Muscle of leg (tissue), 11 donors: ENCODE results near the gene KAT2A. TPM values are rescaled to one million over a fixed set of nuclear protein-coding genes. Genes with fewer than 3 reads are reported as not detected.

Experiments
- DNase-seq: peaks from one replicate; pipeline ENCODE4 v3.0.0; 2013
- H3K27ac ChIP-seq: one replicate; pipeline ENCODE4 v1.5.1; 2013; ENCODE audit warnings: mild to moderate bottlenecking, low read length, control low read depth
- H3K27me3 ChIP-seq: one replicate; pipeline ENCODE4 v1.6.1; 2013; ENCODE audit warnings: low read length; ENCODE audit not compliant: control insufficient read depth, insufficient read depth
- H3K36me3 ChIP-seq: one replicate; pipeline ENCODE4 v1.6.1; 2013; ENCODE audit warnings: low read length; ENCODE audit not compliant: control insufficient read depth, insufficient read depth
- H3K4me1 ChIP-seq: one replicate; pipeline ENCODE4 v1.6.1; 2013; ENCODE audit warnings: low read length; ENCODE audit not compliant: control insufficient read depth, insufficient read depth
- H3K4me3 ChIP-seq: one replicate; pipeline ENCODE4 v1.5.1; 2013; ENCODE audit warnings: low read length, control low read depth
- H3K9me3 ChIP-seq: replicated peaks from 2 replicates; pipeline ENCODE4 v1.6.1; 2013; ENCODE audit warnings: low read depth, low read length; ENCODE audit not compliant: control insufficient read depth
- WGBS: methylation state at CpG from one replicate; pipeline ENCODE4 v1.1.5; 2013; ENCODE audit warnings: missing lambda C conversion rate; ENCODE audit not compliant: insufficient coverage; 5-methylcytosine and 5-hydroxymethylcytosine counted together
- polyA plus RNA-seq, 8 donors: library from polyadenylated mRNA; unstranded; fragments of 120-200 nt; gene quantifications; one replicate each; pipeline versions ENCODE4 v1.2.1 to v1.2.3, GENCODE V29; 2013; ENCODE audit warnings: inconsistent platforms in 1 of 8, low replicate concordance in 1 of 8; ENCODE audit not compliant: insufficient read length in 8 of 8, insufficient read depth in 1 of 8
- total RNA-seq: library from RNA; stranded (reverse); fragments of 120-200 nt; gene quantifications from one replicate; pipeline ENCODE4 v1.2.4, GENCODE V29; 2013

KAT2A gene
- total and polyA plus RNA-seq, 9 donors: 16.7 to 62.0 (median 46.3) TPM

- no CpG with 5 or more reads among the region's 3 CpGs for WGBS
- H3K36me3 ChIP-seq: peaks cover 19% of the 10 kb centered on the region
- no peaks in the 10 kb centered on the region for H3K27me3 ChIP-seq
- DNase-seq: no peak
- no peaks in the 10 kb centered on the region for H3K9me3 ChIP-seq
- peaks cover 46% of the 10 kb centered on the region for H3K4me1 ChIP-seq
- peak overlapping the region; percentile 8 for H3K27ac ChIP-seq
- H3K4me3 ChIP-seq: no peak overlapping the region
These were observed 15.5 kb upstream of the KAT2A start for GRCh38 chr17:42136654-42137051.

DNA sequence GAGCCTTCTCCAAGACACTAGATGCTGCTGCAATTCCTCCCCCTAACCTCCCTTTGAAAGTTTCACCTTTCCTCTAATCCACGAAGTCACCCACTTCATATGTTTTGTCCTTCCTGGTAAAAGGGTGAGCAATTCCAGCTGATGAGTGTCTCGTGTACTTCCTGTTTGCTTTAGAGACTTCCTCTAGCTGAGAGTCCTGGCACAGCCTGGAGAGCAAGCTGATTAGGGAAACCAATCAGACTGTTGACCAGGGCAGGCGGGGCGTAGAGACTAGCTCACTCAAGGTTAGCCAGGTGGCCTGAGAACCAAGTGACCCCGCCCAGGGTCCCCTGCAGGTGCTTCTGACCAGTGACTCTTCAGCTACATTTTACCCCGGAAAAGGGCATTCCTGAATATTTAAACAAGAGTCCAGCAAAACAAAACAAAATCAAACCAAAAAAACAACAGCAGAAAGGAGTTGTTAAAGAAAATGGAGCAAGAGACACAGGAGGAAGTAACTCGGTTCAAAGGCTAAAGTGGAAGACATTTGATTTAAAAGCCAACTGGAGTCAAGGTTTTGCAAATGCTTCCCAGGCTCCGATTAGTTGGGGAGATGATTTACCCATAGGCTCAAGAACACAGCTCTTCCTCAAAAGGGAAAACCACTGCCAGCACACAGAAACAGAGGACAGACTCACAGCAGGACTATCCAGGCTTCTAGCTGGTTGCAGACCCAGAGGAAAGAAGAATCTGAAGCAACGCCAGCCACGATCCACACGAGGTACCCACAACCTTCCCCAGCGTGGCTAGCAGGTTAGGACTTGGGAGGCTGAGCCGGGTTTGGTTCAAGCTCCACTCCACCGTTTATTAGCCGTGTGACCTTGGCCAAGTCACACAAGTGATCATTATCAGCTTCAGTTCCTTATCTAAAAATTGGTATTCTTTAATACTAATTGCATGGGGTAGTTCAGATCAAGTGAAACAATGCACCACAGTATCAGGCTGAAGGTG lies 14.8 kb upstream of the KAT2A start:
- no peak overlapping the region for H3K4me3 ChIP-seq
- H3K4me1 ChIP-seq: peaks cover 44% of the 10 kb centered on the region
- H3K36me3 ChIP-seq: peaks cover 16% of the 10 kb centered on the region
- H3K27ac ChIP-seq: peak overlapping the region; percentile 8
- WGBS: 69% methylated on average over 6 of the region's 15 CpGs
- H3K27me3 ChIP-seq: no peaks in the 10 kb centered on the region
- peak; percentile 74 for DNase-seq
- H3K9me3 ChIP-seq: no peaks in the 10 kb centered on the region

DNA sequence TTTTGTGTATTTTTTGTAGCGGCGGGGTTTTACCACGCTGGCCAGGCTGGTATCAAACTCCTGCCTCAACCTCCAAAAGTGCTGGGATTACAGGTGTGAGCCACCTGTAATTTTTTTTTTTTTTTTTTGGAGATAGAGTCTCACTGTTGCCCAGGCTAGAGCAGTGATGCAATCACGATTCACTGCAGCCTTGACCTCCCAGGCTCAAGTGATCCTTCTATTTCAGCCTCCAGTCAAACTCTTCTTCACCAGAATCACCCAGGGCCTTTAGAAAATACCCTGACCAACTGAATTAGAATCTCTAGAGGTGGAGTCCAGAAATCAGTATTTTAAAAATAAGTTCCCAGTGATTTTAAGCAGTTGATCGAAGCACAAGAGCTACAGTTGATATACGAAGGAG lies 14.0 kb upstream of the KAT2A start:
- peaks cover 51% of the 10 kb centered on the region for H3K4me1 ChIP-seq
- H3K27ac ChIP-seq: peak overlapping the region; percentile 0
- 100% methylated on average over 1 of the region's 6 CpGs for whole genome bisulfite sequencing
- no peaks in the 10 kb centered on the region for H3K27me3 ChIP-seq
- H3K9me3 ChIP-seq: no peaks in the 10 kb centered on the region
- no peak overlapping the region for H3K4me3 ChIP-seq
- DNase-seq: no peak
- peaks cover 19% of the 10 kb centered on the region for H3K36me3 ChIP-seq

DNA sequence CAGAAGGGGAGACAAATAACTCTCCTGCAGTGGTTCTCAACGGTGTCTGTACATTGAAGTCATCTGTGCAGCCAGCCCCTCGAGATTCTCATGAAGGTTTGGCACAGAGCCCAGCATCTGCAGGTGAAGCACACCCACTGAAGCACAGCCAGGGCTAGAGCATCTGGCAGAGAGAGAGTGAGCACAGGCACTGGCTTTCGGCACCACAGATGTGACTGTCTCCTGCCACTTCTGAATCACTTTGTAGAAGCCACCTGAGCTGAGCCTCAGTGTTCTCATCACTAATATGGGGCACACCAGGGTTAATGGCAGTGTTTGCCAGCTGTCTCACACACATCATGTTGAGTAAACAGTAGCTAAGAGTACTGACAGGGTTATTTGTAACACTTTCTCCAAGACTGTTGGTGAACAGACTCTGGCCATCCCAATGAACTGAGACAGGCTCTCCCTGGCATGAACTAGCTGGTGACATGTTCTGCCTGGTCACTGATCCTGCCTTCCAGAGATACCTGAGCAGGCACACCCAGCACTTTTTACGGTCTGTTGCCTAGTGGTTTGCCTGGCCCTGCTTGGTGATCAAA lies 12.4 kb upstream of the KAT2A start:
- Histone ChIP-seq H3K4me1 (peaks cover 37% of the 10 kb centered on the region), H3K4me3 (no peak overlapping the region)
- 33% methylated on average over 3 of the region's 4 CpGs for WGBS

GRCh38 chr17:42132941-42133340 lies 11.8 kb upstream of the KAT2A start:
- H3K4me3 ChIP-seq: no peak overlapping the region
- no peaks in the 10 kb centered on the region for H3K9me3 ChIP-seq
- WGBS: 37% methylated on average over 3 of the region's 3 CpGs
- peaks cover 41% of the 10 kb centered on the region for H3K36me3 ChIP-seq
- no peaks in the 10 kb centered on the region for H3K27me3 ChIP-seq
- peaks cover 31% of the 10 kb centered on the region for H3K4me1 ChIP-seq
- H3K27ac ChIP-seq: peak overlapping the region; percentile 56
- DNase-seq: no peak

More for the DNA sequence above, 12.4 kb upstream of the KAT2A start:
- Histone ChIP-seq H3K36me3 (peaks cover 35% of the 10 kb centered on the region), H3K9me3 (no peaks in the 10 kb centered on the region), H3K27ac (peak overlapping the region; percentile 56), H3K27me3 (no peaks in the 10 kb centered on the region)
- no peak for DNase-seq

DNA sequence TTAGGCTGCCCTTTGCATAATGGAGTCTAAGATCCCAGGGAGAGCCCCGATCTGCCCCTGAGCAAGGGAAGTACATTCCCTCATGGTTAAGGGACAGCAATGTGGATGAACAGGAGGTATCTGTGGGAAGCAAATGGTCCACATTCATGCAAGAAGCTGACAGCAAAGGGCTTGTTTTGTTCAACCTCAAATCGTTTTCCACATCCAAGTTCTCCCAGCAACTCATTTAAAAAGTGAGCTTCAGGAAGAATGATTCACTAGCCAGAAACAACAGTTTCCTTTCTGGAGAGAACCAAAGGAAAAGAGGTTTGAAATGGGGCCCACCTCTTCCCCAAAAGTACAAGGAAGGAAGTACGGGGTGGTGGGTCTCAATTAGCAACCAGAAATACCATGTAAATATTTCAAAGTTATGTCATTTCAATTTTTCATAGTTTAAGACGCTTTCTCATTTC lies 10.8 kb upstream of the KAT2A start:
- 80% methylated on average over 1 of the region's 4 CpGs for WGBS
- DNase-seq: no peak
- H3K4me3 ChIP-seq: no peak overlapping the region
- H3K4me1 ChIP-seq: peaks cover 31% of the 10 kb centered on the region
- no peaks in the 10 kb centered on the region for H3K27me3 ChIP-seq
- H3K27ac ChIP-seq: peak overlapping the region; percentile 59
- H3K36me3 ChIP-seq: peaks cover 47% of the 10 kb centered on the region
- H3K9me3 ChIP-seq: no peaks in the 10 kb centered on the region

- H3K4me1 ChIP-seq: peaks cover 27% of the 10 kb centered on the region
- no peak overlapping the region for H3K4me3 ChIP-seq
- H3K36me3 ChIP-seq: peaks cover 51% of the 10 kb centered on the region
- H3K27me3 ChIP-seq: no peaks in the 10 kb centered on the region
- WGBS: 93% methylated on average over 3 of the region's 4 CpGs
- peak overlapping the region; percentile 59 for H3K27ac ChIP-seq
- no peaks in the 10 kb centered on the region for H3K9me3 ChIP-seq
- DNase-seq: no peak
These were observed 10.1 kb upstream of the KAT2A start for GRCh38 chr17:42131232-42131631.

DNA sequence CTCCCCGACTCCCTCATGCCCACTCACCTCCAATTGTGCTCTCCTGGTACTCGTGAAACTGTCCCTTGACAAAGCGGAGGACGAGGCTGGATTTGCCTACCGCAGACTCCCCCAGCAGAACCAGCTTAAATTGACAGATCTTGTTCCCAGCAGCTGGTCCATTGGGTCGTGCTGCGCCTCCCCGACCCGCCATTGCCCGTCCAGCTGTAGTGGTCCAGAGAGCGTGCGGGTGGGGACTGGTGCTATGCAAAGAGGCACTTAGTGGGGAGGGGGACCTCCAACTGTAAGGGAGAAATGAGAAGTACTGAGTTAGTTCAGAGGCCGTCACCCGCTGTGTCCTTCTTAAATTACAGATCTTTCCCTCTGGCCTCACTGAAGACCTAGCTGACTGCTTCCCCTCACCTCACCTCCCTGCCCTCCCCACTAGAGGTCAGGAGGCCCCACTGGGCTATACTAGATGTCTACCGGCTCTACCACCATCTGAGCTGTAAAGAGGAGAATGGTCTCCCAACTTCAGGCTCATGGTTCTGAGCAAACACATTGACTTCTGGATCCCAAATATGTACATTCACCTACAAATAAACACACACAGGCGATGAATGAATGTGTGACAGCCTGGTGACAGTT lies 9.3 kb upstream of the KAT2A start:
- Histone ChIP-seq H3K36me3 (peaks cover 53% of the 10 kb centered on the region), H3K4me1 (peaks cover 26% of the 10 kb centered on the region), H3K27ac (peak overlapping the region; percentile 16), H3K9me3 (no peaks in the 10 kb centered on the region), H3K27me3 (no peaks in the 10 kb centered on the region), H3K4me3 (no peak overlapping the region)
- 87% methylated on average over 10 of the region's 16 CpGs for WGBS
- DNase-seq: no peak

- peak; percentile 72 for DNase-seq
- 89% methylated on average over 5 of the region's 8 CpGs for WGBS
- Histone ChIP-seq H3K27ac (peak overlapping the region; percentile 42), H3K4me1 (peaks cover 26% of the 10 kb centered on the region), H3K36me3 (peaks cover 63% of the 10 kb centered on the region), H3K4me3 (no peak overlapping the region), H3K9me3 (no peaks in the 10 kb centered on the region), H3K27me3 (no peaks in the 10 kb centered on the region)
These were observed 8.1 kb upstream of the KAT2A start for GRCh38 chr17:42129109-42129837.
